DND-41 (cell line): ENCODE measurements around the gene BCL11B.

Experiments used
- EZH2 ChIP-seq: IDR thresholded peaks from 3 replicates; pipeline ENCODE4 v1.6.1; 2012; ENCODE audit warnings: borderline replicate concordance, low read depth, mild to moderate bottlenecking, moderate library complexity, low read length, inconsistent platforms; ENCODE audit not compliant: severe bottlenecking
- TF ChIP-seq, protein P1 (sequence below): IDR thresholded peaks from 2 replicates; pipeline ENCODE4 v1.5.1; 2012; ENCODE audit warnings: borderline replicate concordance, low read length, moderate library complexity, mild to moderate bottlenecking; ENCODE audit not compliant: poor library complexity, severe bottlenecking; ENCODE audit errors: extremely low read depth

DNA sequence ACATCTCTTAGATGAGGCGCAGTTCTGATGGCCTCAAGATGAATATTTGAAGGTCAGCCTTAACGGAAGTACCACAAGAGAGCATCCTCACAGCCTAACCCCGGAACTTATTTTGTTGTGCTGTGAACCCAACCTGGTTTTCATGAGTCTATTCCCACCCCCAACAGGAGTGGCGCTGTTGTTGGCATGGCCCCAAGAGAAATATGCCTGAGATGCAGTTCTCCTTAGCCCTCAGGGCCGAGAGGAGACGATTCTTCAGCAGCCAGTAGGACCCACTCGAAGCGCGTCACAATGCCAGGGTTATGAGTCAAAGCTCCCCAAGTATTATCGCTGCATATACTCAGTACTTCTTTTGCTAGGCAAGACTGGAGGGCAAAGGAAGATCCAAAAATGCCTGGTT, 24.5 kb upstream of the BCL11B start:
- TF ChIP-seq, protein P1, sequence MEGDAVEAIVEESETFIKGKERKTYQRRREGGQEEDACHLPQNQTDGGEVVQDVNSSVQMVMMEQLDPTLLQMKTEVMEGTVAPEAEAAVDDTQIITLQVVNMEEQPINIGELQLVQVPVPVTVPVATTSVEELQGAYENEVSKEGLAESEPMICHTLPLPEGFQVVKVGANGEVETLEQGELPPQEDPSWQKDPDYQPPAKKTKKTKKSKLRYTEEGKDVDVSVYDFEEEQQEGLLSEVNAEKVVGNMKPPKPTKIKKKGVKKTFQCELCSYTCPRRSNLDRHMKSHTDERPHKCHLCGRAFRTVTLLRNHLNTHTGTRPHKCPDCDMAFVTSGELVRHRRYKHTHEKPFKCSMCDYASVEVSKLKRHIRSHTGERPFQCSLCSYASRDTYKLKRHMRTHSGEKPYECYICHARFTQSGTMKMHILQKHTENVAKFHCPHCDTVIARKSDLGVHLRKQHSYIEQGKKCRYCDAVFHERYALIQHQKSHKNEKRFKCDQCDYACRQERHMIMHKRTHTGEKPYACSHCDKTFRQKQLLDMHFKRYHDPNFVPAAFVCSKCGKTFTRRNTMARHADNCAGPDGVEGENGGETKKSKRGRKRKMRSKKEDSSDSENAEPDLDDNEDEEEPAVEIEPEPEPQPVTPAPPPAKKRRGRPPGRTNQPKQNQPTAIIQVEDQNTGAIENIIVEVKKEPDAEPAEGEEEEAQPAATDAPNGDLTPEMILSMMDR = no peak
- TF ChIP-seq EZH2 = no peak
